Stimulated activated CD4-positive, alpha-beta T cell treated with anti-CD3 and anti-CD28 coated beads, Interleukin-1b, Interleukin-23, amount 100 ng/mL, for 48 hours (primary cell): ENCODE results near the gene RPH3AL.
"Not testable (repeated sequence)": the region's sequence is repeated elsewhere in the genome, so short reads cannot be mapped to it uniquely, and the experiment has no call there.

Source experiments
- DNase-seq: peaks from one replicate; pipeline ENCODE4 v3.0.0-alpha.2; 2020

The RPH3AL gene

DNA sequence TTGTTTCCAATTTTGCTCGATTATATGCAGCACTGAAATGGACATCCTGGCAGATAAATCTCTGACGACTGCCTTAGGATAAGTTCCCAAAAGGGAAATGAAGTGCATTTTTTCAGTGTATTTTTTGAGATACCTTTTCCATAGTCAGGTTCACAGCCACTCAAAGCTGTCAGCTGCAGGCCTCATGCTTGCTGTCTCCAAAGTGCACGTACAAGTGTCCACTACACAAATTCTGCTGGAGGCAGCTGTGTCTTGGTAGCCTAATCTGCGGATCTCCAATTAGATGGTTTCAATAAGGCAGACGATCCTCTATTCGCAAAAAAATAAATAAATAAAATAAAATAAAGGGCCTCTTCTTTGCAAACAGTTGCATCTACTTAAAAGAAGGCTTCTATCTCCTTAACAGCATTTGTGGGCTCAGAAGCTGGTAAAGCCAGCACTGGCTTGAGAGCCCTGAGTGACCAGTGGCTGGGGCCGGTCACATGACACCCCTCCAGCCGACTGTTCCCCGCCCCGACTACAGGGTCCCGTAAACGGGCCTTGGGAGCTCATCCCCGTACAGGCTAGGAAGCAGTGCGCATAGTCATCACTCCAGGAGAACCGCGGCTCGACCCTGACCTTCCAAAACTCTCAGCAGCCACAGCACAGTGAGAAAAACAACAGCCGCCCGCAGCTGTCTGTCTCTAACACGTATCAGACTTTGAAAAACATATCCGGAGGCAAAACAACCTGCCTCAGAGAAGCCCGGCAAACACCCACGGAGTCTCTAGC lies 18.8 kb downstream of the RPH3AL start:
- no peak for DNase-seq

DNA sequence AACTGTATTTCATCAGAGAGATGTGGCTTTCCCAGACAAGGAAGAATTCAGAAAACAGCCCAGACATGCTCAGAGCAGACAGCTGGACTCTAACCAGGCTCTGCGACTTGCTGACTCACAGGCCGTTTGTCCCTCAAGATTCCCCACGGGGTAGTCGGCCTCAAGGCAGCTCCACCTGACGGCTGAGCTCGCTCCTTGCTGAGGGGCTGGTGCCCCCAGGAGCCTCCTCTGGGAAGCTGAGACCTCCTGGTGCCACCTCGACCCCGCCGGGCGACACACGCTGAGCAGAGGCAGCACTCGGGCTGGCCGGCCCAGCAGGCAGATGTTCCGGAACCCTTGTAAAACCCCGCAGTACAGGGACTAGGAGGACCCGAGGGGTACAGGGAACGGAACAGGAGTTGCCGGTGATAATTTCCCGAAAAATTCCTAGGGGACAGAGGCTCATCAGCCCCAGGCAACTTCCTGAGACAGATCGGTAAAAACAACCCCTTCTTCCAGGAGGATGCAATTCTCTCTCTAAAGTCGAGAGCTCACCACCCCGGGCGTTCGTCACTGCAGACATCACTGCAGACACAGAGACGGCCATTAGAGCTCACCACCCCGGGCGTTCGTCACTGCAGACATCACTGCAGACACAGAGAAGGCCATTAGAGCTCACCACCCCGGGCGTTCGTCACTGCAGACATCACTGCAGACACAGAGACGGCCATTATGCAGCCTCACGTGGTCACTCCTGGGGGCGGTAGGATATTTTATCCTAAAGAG lies 19.9 kb downstream of the RPH3AL start:
- DNase-seq: no peak

DNA sequence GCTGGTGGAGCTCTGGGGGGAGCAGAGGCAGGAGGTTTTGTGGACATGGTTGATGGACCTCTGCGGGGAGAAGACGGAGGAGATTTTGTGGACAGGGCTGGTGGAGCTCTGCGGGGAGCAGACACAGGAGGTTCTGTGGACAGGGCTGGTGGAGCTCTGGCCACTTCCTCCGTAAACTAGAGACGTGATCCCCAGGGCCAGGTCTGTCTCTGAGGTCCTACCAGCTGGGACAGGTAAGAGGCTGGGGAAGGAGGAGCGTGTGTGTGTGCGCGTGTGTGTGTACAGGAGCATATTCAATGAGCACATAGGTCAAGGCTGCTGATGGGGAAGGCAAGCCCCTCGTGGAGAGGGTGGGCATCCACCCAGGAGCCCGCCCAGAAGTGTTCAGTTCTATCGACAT lies 20.6 kb downstream of the RPH3AL start:
- no peak for DNase-seq

DNA sequence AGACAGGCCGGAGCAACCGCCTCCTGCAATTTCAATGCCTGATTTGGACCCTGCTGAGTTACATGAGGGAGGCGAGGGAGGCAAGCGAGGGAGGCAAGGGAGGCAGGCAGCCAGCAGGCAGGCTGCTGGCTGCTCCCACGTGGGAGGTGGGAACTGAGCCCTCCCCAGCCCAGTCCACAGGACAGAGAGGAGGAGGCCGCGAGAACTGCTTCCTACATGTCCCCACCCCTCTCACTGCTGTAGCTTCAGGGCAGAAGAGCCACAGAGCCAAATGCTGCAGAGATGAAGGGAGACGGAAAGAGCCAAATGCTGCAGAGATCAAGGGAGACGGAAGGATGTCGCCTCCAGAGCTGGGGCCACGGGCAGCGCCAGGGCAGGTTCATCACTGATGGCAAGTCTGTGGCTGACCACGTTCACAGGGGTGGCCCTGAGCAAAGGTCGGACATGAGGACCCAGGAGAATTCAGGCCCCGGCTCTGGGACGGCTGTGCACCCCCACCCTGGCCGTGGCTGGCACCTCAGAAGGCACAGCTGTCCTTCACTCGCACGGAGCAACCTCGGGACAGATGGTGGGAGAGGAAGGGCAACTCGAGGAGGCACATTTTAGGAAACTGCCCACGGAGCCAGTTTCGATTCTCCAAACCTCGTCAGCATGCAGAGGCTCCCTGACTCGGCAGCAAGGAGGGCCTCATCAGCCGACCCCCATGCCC lies 21.5 kb downstream of the RPH3AL start:
- DNase-seq: no peak

DNA sequence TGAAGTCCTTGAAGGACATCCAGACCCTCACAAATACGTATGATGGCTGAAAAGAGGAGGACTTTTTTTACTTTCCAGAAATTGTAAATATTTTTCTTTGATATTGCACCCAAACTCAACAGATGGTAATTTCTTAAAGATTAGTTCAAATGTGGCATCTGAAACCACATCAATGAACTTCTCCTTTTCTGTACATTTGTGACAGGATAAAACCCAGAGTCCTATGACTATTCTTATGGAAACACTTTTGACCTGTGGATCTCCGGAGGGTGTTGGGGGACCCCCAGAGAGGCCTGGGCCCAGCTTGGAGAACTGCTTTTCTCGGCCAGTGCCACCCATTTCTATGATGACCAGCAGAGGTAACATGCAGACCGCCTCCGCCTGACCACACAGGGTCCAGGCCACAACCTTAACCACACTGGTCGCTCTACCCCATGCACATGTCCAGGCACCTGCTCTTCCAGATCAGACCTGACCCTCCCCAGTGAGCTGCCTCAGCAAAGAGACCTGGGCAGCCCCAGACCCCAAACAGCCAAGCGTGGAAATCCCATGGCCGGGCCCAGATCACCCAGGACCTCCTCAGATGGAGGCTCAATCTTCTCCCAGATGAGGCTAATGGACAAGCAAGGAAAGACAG lies 22.7 kb downstream of the RPH3AL start:
- no peak for DNase-seq

DNA sequence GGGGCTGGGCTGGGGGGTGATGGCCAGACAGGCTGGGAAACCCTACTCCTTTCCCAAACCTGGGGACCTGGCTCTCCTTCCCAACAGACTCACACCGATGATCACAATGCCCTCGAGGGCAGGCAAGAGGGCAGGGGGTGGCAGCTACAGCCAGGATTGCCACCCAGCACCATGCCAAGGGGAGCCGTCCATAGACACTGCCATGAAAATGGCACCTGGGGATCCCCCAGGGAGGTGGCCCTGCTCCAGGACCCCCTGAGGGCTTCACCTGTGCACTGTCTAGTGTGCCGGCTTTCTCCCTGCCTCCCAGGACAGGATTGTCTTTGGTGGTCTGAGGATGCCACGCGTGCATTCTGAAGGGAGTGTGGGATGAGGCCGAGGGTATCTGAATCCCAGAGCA lies 24.6 kb downstream of the RPH3AL start:
- no peak for DNase-seq

DNA sequence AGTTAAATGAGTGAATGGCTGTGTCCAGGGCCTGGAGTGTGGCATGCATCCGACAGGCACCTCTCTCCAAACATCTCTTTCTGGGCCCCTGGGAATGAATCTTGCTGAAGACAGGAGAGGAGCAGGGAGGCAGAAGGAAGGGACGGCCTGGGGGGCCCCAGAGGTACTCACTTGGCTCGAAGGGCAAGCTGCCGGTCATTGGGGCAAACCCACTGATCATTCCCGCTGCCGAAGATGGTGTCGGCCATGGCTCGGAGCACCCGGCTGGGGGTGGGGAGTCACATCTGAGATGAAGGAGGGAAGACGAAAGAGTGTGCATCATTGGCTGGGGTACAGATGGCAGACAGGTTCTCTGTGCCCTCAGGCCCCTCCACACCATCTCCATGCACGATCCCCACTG lies 25.3 kb downstream of the RPH3AL start:
- no peak for DNase-seq

DNA sequence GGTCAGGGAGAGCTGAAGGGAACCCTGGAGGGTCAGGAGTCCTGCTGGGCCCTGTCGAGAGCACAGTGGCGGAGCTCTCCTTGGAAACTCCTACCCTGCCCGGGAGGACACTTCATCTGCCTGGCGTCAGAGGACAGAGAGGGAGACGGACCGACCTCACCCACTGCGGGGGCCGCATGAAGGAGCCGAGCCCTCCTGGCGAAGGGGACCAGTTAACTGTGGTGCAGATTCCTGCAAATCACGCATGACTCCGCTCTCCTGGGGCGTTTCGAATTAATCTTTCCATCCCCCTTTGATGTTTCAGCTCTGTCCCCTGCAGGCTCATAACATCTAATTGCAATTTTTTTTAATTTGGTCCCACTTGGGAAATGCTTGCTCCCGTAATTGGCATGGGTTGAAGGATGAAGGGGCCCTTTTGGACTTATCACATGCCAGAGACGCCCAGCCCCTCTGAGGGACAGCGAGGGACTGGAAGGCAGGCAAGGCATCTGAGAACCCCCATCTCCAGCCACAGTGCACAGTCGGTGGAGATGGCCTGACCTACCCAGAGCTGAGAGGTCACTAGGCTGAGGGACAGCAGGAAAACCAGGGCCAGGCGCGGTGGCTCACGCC lies 26.5 kb downstream of the RPH3AL start:
- DNase-seq: no peak

DNA sequence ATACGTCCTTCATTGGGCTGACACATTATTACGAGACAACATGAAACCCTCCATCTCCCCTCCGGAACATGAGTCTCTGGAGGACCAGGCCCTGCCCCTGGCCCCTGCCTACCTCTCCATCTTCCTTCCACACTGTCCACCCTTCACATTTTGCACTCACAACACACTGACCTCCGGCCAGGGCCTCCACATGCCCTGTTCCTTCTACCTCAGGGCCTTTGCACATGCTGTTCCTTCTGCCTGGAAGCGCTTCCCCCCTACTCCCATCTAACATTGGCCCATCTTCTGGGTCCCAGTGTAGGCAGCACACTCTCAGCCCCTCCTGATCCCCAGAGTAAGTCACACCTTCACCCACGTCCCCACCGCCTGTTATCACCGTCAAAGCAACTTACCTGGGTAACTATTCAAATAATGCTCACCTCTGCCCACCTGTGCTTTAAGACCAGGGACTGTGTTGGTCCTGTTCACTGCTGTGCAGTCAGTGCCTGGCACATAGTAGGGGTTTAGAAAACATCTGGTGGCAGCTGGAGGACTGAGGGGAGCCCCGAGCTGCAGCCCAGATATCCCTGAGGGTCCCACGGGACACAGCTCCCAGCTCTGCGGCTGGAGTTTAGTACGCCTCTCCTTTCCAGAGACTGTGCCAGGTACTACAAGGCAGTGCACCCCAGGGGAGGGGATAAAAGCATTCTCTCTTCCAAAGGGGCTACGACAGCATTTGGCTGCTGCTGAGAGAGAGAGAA lies 27.2 kb downstream of the RPH3AL start:
- DNase-seq: no peak

DNA sequence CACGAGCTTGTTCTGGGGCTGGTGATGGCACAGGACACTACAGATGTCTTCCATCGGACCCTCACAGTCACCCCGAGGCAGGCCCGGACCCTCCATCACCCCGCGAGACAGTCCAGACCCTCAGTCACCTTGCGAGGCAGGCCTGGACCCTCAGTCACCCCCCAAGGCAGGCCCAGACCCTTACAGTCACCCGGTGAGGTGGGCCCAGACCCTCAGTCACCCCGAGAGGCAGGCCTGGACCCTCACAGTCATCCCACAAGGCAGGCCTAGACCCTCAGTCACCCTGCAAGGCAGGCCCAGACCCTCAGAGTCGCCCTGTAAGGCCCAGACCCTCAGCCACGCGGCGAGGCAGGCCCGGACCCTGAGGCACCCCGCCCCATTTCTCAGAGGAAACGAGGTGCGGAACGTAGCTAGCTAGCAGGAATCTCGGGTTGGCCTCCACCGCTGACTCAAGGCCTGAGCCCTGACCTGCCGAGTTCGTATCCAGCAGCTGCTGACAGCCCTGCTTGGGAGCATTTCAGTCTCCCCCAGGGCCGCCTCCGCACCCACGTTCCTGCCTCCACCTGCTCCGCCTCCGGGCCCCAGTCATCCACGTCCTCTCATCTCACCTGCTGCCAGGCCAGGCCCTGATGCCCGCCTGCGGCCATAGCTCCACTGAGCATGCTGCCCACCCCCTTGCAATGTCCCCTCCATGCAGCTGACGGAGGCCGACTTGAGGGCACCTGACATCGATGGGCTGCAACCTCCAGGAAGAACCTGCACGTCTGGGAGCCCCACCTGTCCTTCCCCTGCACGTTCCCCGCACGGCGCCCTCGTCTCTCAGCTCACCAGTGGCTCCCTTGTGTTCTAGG lies 28.7 kb downstream of the RPH3AL start:
- no peak for DNase-seq

DNA sequence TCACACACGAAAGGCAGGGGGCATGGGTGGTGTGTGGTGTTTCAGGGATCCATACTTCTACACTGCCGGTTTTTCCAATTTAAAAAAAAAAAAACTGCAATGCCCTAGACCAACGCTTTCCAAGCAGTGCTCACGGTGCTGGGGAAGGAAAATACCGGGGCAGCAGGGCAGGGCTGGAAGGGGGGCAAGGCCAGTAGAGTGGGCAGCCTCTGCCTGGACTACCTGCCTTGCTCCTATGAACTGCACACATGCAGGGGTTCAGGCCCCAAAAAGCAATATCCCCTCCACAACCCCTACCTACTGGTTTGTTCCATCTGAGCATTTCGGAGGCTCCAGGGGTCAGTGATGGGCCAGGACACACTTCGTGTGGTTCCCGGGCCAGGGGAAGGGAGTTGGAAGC lies 29.4 kb downstream of the RPH3AL start:
- DNase-seq: no peak

DNA sequence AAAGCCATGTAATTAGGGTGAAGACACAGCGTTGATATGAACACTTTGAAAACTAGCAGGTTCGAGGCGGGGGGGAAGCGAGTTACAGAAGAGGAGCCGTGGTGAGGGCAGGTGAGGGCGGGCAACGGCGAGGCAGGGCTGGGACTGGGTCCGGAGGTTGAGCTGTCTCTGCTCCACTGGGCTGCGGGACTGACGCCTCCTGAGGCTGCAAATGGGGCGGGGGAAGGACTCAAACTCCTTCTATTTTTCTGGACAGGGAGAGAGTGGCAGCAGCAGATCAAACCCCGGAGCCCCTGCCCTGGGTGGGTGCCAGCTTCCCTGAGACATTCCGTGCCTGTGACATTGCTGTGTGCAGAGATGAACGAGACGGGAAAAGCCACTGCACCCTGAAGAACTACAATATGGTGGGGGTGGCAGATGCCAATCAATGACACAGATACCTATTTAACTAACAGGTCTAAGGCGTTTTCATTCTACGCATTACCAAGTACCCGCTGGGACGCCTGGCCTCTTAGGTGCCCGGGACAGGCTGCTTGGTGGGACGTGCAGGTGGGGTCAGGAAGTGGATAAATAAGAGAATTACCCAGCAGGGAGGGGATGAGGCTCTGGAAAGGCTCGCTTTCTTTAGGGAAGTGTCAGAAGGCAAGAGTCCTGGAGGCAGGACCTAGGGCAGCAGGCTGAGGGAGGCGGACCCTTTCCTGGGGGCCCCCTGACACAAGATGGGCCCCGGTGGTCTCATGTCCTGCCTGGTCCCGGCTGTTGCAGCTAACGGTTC lies 30.4 kb downstream of the RPH3AL start:
- DNase-seq: no peak

DNA sequence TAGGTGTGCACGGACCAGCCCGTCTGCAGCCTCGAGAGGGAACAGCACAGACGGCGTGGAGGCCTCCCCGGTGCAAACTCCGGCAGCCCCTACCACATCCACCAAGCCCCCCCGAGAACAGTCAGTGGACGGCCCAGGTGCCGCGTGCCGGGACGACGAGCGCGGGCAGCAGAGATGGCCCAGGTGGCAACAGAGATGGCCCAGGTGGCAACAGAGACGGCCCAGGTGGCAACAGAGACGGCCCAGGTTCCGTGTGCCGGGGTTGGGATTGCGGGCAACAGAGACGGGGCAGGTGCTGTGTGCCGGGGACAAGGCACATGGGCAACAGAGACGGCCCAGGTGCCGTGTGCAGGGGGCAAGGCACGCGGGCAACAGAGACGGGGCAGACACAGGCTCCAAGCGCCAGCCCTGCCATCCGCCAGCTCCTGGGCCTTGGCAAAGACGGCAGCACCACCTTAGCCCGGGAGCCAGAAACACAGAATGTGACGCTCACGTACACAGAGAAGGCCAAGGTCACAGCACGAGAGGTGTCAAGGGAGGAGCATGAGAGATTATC lies 31.1 kb downstream of the RPH3AL start:
- no peak for DNase-seq

DNA sequence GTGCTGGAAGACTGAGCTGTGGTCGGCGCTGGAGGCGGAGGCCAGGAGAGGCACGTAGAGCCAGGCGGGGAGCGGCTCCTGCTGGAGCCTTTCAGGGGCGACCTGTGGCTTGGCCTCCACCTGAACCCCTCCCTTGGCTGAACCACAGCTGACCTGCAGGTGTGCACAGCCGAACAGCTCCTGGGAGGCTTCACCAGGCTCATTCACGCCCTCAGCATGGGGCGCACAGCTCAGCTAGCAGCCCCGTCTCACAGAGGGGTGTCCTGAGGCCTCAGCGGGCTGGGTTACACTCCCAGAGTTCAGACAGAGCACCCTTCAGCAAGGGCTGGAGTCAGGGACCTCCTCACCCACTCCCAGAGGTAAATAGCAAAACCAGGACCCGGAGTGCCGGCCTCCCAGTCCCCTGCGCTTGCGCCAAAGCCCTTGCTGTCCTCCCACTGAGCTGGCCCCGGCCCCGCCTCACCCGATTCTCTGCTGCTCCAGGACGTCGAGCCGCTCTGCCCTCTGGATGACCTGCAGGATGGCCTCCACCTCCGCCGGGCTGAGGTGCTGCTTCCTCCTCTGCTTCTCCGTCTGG lies 31.7 kb downstream of the RPH3AL start:
- DNase-seq: no peak

DNA sequence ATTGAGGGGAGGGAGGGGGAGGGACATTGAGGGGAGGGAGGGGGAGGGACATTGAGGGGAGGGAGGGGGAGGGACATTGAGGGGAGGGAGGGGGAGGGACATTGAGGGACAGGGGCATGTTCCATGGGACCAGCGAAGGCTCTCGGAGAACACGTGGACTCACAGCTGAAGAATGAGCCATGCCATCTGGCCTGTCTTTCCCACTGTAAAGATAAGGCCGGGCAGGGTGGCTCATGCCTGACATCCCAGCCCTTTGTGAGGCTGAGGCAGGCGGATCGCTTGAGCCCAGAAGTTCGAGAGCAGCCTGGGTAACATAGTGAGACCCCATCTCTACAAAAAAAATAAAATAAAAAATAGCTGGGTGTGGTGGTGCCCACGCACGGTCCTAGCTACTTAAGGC lies 32.5 kb downstream of the RPH3AL start:
- no peak for DNase-seq

DNA sequence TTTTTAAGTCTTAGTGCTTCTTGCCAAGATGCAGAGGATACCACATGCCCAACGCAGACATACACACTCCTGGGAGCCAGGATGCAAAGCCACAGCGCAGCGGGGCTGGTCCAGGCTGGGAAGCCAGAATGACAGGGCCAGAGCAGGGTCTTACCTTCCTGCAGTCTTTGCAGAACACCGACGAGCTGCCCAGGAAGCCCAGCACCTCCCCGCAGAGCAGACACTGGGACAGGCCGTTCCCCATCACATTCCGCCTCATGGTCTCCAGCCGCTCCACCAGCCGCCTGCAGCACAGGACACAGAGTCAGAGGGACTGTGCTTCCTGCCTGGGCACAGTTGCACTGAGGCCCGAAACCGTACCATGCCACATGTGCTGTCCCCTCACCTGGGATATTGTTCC lies 33.3 kb downstream of the RPH3AL start:
- no peak for DNase-seq

DNA sequence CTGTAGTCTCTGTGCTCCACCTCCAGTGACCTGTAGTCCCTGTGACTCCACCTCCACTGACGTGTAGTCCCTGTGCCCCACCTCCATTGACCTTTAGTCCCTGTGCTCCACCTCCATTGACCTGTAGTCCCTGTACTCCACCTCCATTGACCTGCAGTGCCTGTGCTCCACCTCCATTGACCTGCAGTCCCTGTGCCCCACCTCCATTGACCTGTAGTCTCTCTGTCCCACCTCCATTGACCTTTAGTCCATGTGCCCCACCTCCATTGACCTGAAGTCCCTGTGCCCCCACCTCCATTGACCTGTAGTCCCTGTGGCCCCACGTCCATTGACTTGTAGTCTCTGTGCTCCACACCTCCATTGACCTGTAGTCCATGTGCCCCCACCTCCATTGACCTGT lies 35.5 kb downstream of the RPH3AL start:
- DNase-seq: not testable (repeated sequence)

DNA sequence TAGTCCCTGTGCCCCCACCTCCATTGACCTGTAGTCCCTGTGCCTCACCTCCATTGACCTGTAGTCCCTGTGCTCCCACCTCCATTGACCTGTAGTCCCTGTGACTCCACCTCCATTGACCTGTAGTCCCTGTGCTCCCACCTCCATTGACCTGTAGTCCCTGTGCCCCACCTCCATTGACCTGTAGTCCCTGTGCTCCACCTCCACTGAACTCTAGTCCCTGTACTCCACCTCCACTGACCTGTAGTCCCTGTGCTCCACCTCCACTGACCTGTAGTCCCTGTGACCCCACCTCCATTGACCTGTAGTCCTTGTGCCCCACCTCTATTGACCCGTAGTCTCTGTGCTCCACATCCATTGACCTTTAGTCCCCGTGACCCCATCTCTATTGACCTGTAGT lies 37.2 kb downstream of the RPH3AL start:
- DNase-seq: not testable (repeated sequence)

DNA sequence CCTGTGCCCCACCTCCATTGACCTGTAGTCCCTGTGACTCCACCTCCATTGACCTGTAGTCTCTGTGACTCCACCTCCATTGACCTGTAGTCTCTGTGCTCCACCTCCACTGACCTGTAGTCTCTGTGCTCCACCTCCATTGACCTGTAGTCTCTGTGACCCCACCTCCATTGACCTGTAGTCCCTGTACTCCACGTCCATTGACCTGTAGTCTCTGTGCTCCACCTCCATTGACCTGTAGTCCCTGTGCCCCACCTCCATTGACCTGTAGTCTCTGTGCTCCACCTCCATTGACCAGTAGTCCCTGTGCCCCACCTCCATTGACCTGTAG lies 38.0 kb downstream of the RPH3AL start:
- not testable (repeated sequence) for DNase-seq
